ENCODE measurements around the gene CCNI2.

DNA sequence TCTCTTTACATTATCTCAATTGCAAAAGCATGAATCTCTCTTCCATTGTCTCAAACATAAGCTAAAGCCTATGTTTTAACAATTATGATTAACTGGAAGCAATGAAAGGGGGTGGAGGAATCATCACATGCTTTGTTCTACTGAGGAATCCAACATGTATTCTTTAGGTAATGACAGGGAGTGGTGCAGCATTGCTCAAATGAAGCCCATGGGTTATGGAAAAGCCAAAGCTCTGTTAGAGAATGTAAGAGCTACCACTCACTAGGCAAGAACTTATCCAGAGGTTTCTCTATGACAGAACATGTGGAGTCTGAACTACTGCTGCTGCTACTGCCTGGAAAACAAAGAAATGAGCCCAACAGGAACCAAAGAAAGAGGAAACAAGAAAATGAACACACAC is 38.6 kb upstream of the CCNI2 start:
- TF ChIP-seq RAD21 (IDR thresholded peaks at IDR 0.05; ENCODE audit: low read depth) (no peak), CEBPB (IDR thresholded peaks at IDR 0.05) (no peak), TAF1 (IDR thresholded peaks at IDR 0.05; ENCODE audit: low read depth) (no peak), EP300 (IDR thresholded peaks at IDR 0.05; ENCODE audit: borderline replicate concordance) (no peak), NFIC (IDR thresholded peaks at IDR 0.05) (no peak)
- TF ChIP-seq, protein P1, sequence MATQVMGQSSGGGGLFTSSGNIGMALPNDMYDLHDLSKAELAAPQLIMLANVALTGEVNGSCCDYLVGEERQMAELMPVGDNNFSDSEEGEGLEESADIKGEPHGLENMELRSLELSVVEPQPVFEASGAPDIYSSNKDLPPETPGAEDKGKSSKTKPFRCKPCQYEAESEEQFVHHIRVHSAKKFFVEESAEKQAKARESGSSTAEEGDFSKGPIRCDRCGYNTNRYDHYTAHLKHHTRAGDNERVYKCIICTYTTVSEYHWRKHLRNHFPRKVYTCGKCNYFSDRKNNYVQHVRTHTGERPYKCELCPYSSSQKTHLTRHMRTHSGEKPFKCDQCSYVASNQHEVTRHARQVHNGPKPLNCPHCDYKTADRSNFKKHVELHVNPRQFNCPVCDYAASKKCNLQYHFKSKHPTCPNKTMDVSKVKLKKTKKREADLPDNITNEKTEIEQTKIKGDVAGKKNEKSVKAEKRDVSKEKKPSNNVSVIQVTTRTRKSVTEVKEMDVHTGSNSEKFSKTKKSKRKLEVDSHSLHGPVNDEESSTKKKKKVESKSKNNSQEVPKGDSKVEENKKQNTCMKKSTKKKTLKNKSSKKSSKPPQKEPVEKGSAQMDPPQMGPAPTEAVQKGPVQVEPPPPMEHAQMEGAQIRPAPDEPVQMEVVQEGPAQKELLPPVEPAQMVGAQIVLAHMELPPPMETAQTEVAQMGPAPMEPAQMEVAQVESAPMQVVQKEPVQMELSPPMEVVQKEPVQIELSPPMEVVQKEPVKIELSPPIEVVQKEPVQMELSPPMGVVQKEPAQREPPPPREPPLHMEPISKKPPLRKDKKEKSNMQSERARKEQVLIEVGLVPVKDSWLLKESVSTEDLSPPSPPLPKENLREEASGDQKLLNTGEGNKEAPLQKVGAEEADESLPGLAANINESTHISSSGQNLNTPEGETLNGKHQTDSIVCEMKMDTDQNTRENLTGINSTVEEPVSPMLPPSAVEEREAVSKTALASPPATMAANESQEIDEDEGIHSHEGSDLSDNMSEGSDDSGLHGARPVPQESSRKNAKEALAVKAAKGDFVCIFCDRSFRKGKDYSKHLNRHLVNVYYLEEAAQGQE (IDR thresholded peaks at IDR 0.05; ENCODE audit: low read depth): no peak
- TF ChIP-seq, protein P2, sequence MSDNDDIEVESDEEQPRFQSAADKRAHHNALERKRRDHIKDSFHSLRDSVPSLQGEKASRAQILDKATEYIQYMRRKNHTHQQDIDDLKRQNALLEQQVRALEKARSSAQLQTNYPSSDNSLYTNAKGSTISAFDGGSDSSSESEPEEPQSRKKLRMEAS (IDR thresholded peaks at IDR 0.05): no peak

Measured in Ishikawa (cell line).